ENCODE results near the gene GRIN3B. TPM values are rescaled to one million over a fixed set of nuclear protein-coding genes. Genes with fewer than 3 reads are reported as not detected.

GRIN3B gene
- total and polyA plus RNA-seq, 9 of the 15 experiments (the other 6 are each of a cell fraction or from before 2014, with no cell fraction given) = 0.06 to 0.95 (median 0.19) TPM; not detected in 6

GRCh38 chr19:980133-980998, 19.9 kb upstream of the GRIN3B start (continued):
- TF ChIP-seq ZBTB33 (CRISPR knock-in tag; IDR thresholded peaks at IDR 0.05) (peak; percentile 62), THAP12 (CRISPR knock-in tag; IDR thresholded peaks at IDR 0.05) (no peak), SREBF2 (CRISPR knock-in tag; IDR thresholded peaks at IDR 0.05) (0 out of 2 replicates have a peak, but pooled peaks have one; percentile 33), ZNF311 (CRISPR knock-in tag; IDR thresholded peaks at IDR 0.05) (peak; percentile 56), USF2 (CRISPR knock-in tag; IDR thresholded peaks at IDR 0.05) (no peak), SIN3A (IDR thresholded peaks at IDR 0.05; ENCODE audit: borderline replicate concordance in 2 of 2, control insufficient read depth in 1 of 2, low read depth in 2 of 2, low read length in 2 of 2) (no peak; a peak in 1 of 4 replicates), ZNF263 (CRISPR knock-in tag; IDR thresholded peaks at IDR 0.05; ENCODE audit: borderline replicate concordance) (peak; percentile 65), ELF2 (CRISPR knock-in tag; IDR thresholded peaks at IDR 0.05) (no peak), ZNF77 (CRISPR knock-in tag; IDR thresholded peaks at IDR 0.05) (no peak), DEAF1 (CRISPR knock-in tag; IDR thresholded peaks at IDR 0.05) (no peak), ZBTB7A (IDR thresholded peaks at IDR 0.05; ENCODE audit: borderline replicate concordance, control insufficient read depth, low read depth, low read length) (peak; percentile 85), TOE1 (IDR thresholded peaks at IDR 0.05; ENCODE audit: borderline replicate concordance) (no peak), TOE1 (CRISPR knock-in tag; IDR thresholded peaks at IDR 0.05; ENCODE audit: borderline replicate concordance, low read depth) (no peak), SMARCC2 (IDR thresholded peaks at IDR 0.05; ENCODE audit: low read depth) (no peak), DLX4 (CRISPR knock-in tag; IDR thresholded peaks at IDR 0.05) (no peak), ZBTB34 (CRISPR knock-in tag; IDR thresholded peaks at IDR 0.05) (no peak; the same call in 1 of the 2 replicates), TCFL5 (CRISPR knock-in tag; conservative IDR thresholded peaks at IDR 0.05) (no peak)

Measured in K562 (cell line).